Thymus (tissue), 11 donors: ENCODE measurements around the gene ZFR2. TPM values are rescaled to one million over a fixed set of nuclear protein-coding genes. Genes with fewer than 3 reads are reported as not detected.
"Not testable (repeated sequence)": the region's sequence is repeated elsewhere in the genome, so short reads cannot be mapped to it uniquely, and the experiment has no call there.

Experiments
- DNase-seq, 9 donors: peaks; one replicate each; pipeline ENCODE4 v3.0.0-alpha.2; 2013; ENCODE audit warnings: low spot score in 9 of 9, low read depth in 6 of 9, missing footprints in 1 of 9
- H3K27ac ChIP-seq, 2 donors: one replicate each; pipeline ENCODE4 v1.5.1; 2013; ENCODE audit warnings: control low read depth in 1 of 2, low read depth in 1 of 2, low read length in 1 of 2, mild to moderate bottlenecking in 1 of 2, moderate library complexity in 1 of 2
- H3K27me3 ChIP-seq, 2 donors: one replicate each; pipeline ENCODE4 v1.5.1; 2013; ENCODE audit warnings: low read length in 1 of 2; ENCODE audit not compliant: control insufficient read depth in 2 of 2, insufficient read depth in 1 of 2
- H3K36me3 ChIP-seq, 2 donors: one replicate each; pipeline ENCODE4 v1.5.1; 2013; ENCODE audit warnings: low read length in 1 of 2, mild to moderate bottlenecking in 1 of 2, moderate library complexity in 1 of 2; ENCODE audit not compliant: control insufficient read depth in 2 of 2, insufficient read depth in 2 of 2
- H3K4me1 ChIP-seq, 2 donors: one replicate each; pipeline ENCODE4 v1.5.1; 2013; ENCODE audit warnings: low read length in 2 of 2; ENCODE audit not compliant: control insufficient read depth in 2 of 2, insufficient read depth in 2 of 2
- H3K4me3 ChIP-seq, 2 donors: one replicate each; pipeline ENCODE4 v1.5.1; 2013; ENCODE audit warnings: low read length in 2 of 2, control low read depth in 1 of 2, mild to moderate bottlenecking in 1 of 2
- H3K9me3 ChIP-seq, 2 donors: one replicate each; pipeline ENCODE4 v1.5.1; 2013; ENCODE audit warnings: low read length in 1 of 2, mild to moderate bottlenecking in 1 of 2; ENCODE audit not compliant: control insufficient read depth in 2 of 2, insufficient read depth in 1 of 2
- WGBS: extraction: QIAGEN DNeasy Blood & Tissue Kit; methylation state at CpG from one replicate; pipeline ENCODE4 v1.1.7; 2013; 5-methylcytosine and 5-hydroxymethylcytosine counted together
- polyA plus RNA-seq: library from polyadenylated mRNA; stranded (reverse); fragments of 200-250 nt; gene quantifications from one replicate; pipeline ENCODE4 v1.2.3, GENCODE V29; 2013
- total RNA-seq: library from RNA; stranded (reverse); fragments of 120-200 nt; gene quantifications from one replicate; pipeline ENCODE4 v1.2.4, GENCODE V29; 2013
- donor health status: healthy.

The ZFR2 gene
- total and polyA plus RNA-seq, 2 donors: 0.32 to 0.33 TPM

- H3K36me3 ChIP-seq: peaks cover 25 to 29% of the 10 kb centered on the region in 2 donors
- no peaks in the 10 kb centered on the region for H3K9me3 ChIP-seq
- DNase-seq: peak; percentile 70 to 95 (median 89)
- whole genome bisulfite sequencing: 5% methylated on average over 45 of the region's 45 CpGs
- no peaks in the 10 kb centered on the region for H3K27me3 ChIP-seq
- peak within 1 kb of the TSS; percentile 96 to 99 for H3K4me3 ChIP-seq
- peaks cover 11 to 18% of the 10 kb centered on the region in 2 donors for H3K4me1 ChIP-seq
- H3K27ac ChIP-seq: peak within 1 kb of the TSS; percentile 99 to 100
Observed at GRCh38 chr19:3761382-3762129, 107.3 kb downstream of the ZFR2 start, which contains the start of gene APBA3. Gene APBA3 (minus strand): TSS chr19:3761692. CDS start chr19:3760264, 1,428 bp downstream.

- peak overlapping the region; percentile 67 to 85 for H3K27ac ChIP-seq
- peaks cover 11 to 18% of the 10 kb centered on the region in 2 donors for H3K4me1 ChIP-seq
- DNase-seq: peak in 1 of 9 donors; percentile 7
- 51% methylated on average over 7 of the region's 7 CpGs for WGBS
- peaks cover 22 to 24% of the 10 kb centered on the region in 2 donors for H3K36me3 ChIP-seq
- H3K27me3 ChIP-seq: no peaks in the 10 kb centered on the region
- H3K4me3 ChIP-seq: peak overlapping the region; percentile 96 to 99
- H3K9me3 ChIP-seq: no peaks in the 10 kb centered on the region
Observed at GRCh38 chr19:3760871-3761361, 107.9 kb downstream of the ZFR2 start.

- Histone ChIP-seq H3K4me3 (no peak overlapping the region), H3K27ac (no peak overlapping the region), H3K4me1 (peaks cover 11 to 18% of the 10 kb centered on the region in 2 donors), H3K9me3 (no peaks in the 10 kb centered on the region), H3K36me3 (peaks cover 17 to 18% of the 10 kb centered on the region in 2 donors), H3K27me3 (no peaks in the 10 kb centered on the region)
- 94% methylated on average over 19 of the region's 19 CpGs for WGBS
- DNase-seq: no peak
Observed at GRCh38 chr19:3759482-3760254, 109.2 kb downstream of the ZFR2 start.

GRCh38 chr19:3758297-3758696 is 110.5 kb downstream of the ZFR2 start:
- 97% methylated on average over 13 of the region's 13 CpGs for WGBS
- H3K4me3 ChIP-seq, DNase-seq, H3K27me3 ChIP-seq, H3K9me3 ChIP-seq, H3K27ac ChIP-seq: not testable (repeated sequence)
- Histone ChIP-seq H3K4me1 (peaks cover 11 to 16% of the 10 kb centered on the region in 2 donors), H3K36me3 (peaks cover 19 to 27% of the 10 kb centered on the region in 2 donors)

- 97% methylated on average over 7 of the region's 7 CpGs for WGBS
- not testable (repeated sequence) for H3K27me3 ChIP-seq, DNase-seq, H3K9me3 ChIP-seq, H3K4me3 ChIP-seq, H3K27ac ChIP-seq
- Histone ChIP-seq H3K4me1 (peaks cover 11% of the 10 kb centered on the region in 2 donors), H3K36me3 (peaks cover 21 to 32% of the 10 kb centered on the region in 2 donors)
Observed at GRCh38 chr19:3757705-3758104, 111.1 kb downstream of the ZFR2 start.

Other genes with a start within 250 kb of the ZFR2 start
- gene CACTIN, start 242.2 kb downstream of the ZFR2 start, total RNA-seq: 24.4 TPM
- 20.4 TPM for gene CACTIN, start 242.2 kb downstream of the ZFR2 start, polyA plus RNA-seq
- gene PIP5K1C, start 168.6 kb downstream of the ZFR2 start, total RNA-seq: 3.4 TPM
- 14.0 TPM for gene PIP5K1C, start 168.6 kb downstream of the ZFR2 start, polyA plus RNA-seq
- 1.4 TPM for gene TJP3, start 160.7 kb downstream of the ZFR2 start, total RNA-seq
- 3.3 TPM for gene TJP3, start 160.7 kb downstream of the ZFR2 start, polyA plus RNA-seq
- 23.7 TPM for gene APBA3, start 107.3 kb downstream of the ZFR2 start, total RNA-seq
- gene APBA3, start 107.3 kb downstream of the ZFR2 start, polyA plus RNA-seq: 26.1 TPM
- gene MRPL54, start 106.4 kb downstream of the ZFR2 start, total RNA-seq: 138 TPM
- gene MRPL54, start 106.4 kb downstream of the ZFR2 start, polyA plus RNA-seq: 95.9 TPM
- 0.09 TPM for gene RAX2, start 96.8 kb downstream of the ZFR2 start, total RNA-seq
- gene RAX2, start 96.8 kb downstream of the ZFR2 start, polyA plus RNA-seq: 0.07 TPM
- 12.0 TPM for gene MATK, start 82.7 kb downstream of the ZFR2 start, total RNA-seq
- 16.2 TPM for gene MATK, start 82.7 kb downstream of the ZFR2 start, polyA plus RNA-seq
- 0.09 TPM for gene ATCAY, start 11.6 kb upstream of the ZFR2 start, total RNA-seq
- 0.09 TPM for gene ATCAY, start 11.6 kb upstream of the ZFR2 start, polyA plus RNA-seq
- 0.14 TPM for gene NMRK2, start 64.0 kb upstream of the ZFR2 start, total RNA-seq
- gene NMRK2, start 64.0 kb upstream of the ZFR2 start, polyA plus RNA-seq: 1.1 TPM
- 21.2 TPM for gene DAPK3, start 102.1 kb upstream of the ZFR2 start, total RNA-seq
- 50.7 TPM for gene DAPK3, start 102.1 kb upstream of the ZFR2 start, polyA plus RNA-seq
- gene EEF2, start 116.4 kb upstream of the ZFR2 start, total RNA-seq: 1,612 TPM
- 815 TPM for gene EEF2, start 116.4 kb upstream of the ZFR2 start, polyA plus RNA-seq
- gene PIAS4, start 138.7 kb upstream of the ZFR2 start, total RNA-seq: 13.4 TPM
- gene PIAS4, start 138.7 kb upstream of the ZFR2 start, polyA plus RNA-seq: 10.8 TPM
- 5.1 TPM for gene ZBTB7A, start 197.9 kb upstream of the ZFR2 start, total RNA-seq
- gene ZBTB7A, start 197.9 kb upstream of the ZFR2 start, polyA plus RNA-seq: 9.4 TPM